HG03520 (cell line): ENCODE measurements around the gene NFIX.

Experiments used
- ATAC-seq: cut with Tn5 transposase; IDR thresholded peaks from one replicate; pipeline ENCODE4 v1.9.1; 2021; ENCODE audit warnings: mild to moderate bottlenecking, moderate library complexity; ENCODE audit not compliant: unreplicated experiment

NFIX gene

GRCh38 chr19:13100031-13100588 lies 104.8 kb downstream of the NFIX start:
- no peak for ATAC-seq

GRCh38 chr19:13100841-13101589 lies 105.7 kb downstream of the NFIX start:
- no peak for ATAC-seq

DNA sequence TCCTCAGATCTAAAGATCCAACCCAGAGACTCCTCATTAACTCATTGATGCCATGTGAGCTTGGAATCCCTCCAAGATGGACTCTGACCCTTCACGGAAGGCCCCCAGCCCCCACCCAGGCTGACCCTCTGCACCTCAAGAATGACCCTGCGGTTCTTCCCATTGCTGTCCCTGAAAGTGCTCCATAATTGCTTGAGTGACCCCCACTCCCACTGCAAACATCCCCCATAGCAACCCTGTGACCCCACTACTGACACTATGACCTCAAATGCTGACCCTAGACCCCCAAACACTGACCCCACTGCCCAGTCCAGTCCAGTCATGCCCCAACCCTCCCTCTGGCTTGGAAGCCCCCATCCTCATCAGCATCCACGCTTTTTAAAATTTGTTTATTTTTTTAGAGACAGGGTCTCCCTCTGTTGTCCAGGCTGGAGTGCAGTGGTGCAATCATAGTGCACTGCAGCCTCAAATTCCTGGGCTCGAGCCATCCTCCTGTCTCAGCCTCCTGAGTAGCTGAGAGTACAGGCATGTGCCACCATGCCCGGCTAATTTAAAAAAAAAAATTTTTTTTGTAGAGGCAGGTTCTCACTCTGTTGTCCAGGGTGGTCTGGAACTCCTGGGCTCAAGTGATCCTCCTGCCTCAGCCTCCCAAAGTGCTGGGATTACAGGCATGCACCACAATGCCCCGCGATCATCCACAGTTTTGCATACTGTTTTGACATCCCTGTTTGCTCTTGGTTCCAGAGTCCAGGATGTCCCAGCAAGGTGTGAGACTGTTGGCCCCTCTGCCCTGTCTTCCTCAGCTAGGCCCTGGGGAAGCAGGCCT lies 106.5 kb downstream of the NFIX start:
- no peak for ATAC-seq

- no peak for ATAC-seq
These were observed 107.1 kb downstream of the NFIX start for GRCh38 chr19:13102416-13102665.

- peak; percentile 34 for ATAC-seq
These were observed 107.6 kb downstream of the NFIX start, which contains the start of gene LYL1 for GRCh38 chr19:13102666-13103580. LYL1 (minus strand) TSS chr19:13102858; CDS start chr19:13101171, 1,687 bp downstream.

- ATAC-seq = no peak
These were observed 108.5 kb downstream of the NFIX start for GRCh38 chr19:13103581-13104359.

GRCh38 chr19:13104360-13104847 lies 109.1 kb downstream of the NFIX start:
- ATAC-seq = no peak

GRCh38 chr19:13104848-13105711 lies 109.8 kb downstream of the NFIX start:
- no peak for ATAC-seq

DNA sequence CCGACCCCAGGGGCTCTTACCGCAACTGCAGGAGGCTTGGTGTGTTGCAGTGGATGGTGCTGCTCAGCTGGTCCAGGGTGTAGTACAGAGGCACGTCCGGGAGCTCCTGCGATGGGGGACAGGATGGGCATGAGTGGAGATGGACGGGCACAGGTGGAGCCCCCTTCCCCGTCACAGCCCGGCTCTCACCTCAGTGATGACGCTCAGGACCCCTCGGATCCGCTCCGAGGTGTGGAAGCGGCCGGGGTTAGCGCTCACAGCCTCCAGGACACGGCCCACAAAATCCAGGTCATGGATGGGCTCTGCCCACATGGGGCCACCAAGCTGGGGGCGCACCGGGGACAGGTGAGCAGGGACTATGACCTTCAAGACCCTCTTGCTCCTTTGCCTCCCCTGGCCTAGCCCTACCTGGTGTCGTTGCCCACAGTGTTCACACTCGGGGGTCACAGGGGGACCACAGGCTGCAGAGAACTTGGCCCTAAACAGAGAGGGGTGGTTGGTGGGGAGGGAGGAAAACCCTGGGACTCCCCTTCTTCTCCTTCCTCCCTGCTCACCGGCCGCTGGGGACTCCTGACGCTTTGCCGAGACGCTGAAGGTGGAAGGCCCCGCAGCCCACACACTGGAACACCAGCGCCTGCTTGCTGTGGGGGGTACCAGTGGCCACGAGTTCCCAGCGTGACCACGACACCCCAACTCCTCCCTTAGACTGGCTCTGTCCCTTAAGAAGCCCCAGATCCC lies 114.3 kb downstream of the NFIX start:
- no peak for ATAC-seq

DNA sequence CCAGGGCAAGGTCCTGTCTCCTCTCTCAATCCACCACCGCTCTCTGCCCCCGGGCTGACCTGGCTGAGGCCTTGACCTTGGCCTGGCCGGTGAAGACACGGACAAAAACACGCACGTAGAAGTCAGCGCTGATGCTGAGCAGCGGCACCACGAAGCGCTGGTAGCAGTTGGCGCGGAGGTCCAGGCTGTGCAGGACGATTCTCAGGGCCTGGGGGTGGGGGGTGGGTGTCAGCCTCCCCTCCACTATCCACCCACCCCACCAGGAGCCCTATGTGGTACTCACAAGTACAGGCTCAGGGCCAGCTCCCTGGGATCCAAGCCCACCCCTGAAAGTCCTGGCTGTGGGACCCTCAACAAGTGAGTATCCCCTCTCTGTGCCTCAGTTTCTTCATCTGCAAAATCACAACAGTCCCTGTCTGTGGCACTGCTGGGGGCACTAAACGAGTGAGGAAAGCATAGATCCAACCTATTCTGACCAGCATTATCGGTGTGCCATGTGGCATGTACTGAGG lies 114.9 kb downstream of the NFIX start:
- no peak for ATAC-seq

- no peak for ATAC-seq
These were observed 117.3 kb downstream of the NFIX start for GRCh38 chr19:13112555-13112954.

DNA sequence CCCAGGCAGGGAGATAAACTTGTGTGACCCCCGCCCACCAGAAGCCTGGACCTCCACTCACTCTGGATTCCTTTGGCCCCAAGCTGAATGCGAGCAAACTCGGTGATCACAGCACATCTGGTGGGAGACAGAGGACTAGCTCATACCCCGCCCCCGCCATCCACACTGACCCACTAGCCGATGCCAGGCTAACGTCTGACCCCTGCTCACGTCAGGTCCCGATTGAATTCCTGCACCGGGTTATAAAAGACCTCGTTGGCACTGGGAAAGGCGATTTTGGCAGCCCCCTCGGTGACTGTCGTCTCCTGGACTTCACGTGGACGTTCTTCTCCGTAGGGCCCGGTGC lies 120.6 kb downstream of the NFIX start:
- ATAC-seq = no peak

GRCh38 chr19:13116282-13117175 lies 121.3 kb downstream of the NFIX start, which contains the start of gene TRMT1:
TRMT1 (minus strand) TSS chr19:13116740; CDS start chr19:13116399, 341 bp downstream.
- peak; percentile 36 for ATAC-seq

- ATAC-seq = no peak
These were observed 122.0 kb downstream of the NFIX start for GRCh38 chr19:13117176-13117771.

- ATAC-seq = peak; percentile 53
These were observed 122.6 kb downstream of the NFIX start, which contains the start of gene NACC1 for GRCh38 chr19:13117772-13118423. NACC1 (plus strand) TSS chr19:13118264; CDS start chr19:13135208, 16,944 bp downstream.
